Transverse colon (tissue), 4 donors: ENCODE measurements around the gene FANCI. TPM values are rescaled to one million over a fixed set of nuclear protein-coding genes. Genes with fewer than 3 reads are reported as not detected.

Experiments
- DNase-seq: peaks from one replicate; pipeline ENCODE4 v3.0.0-alpha.2; 2019
- H3K27ac ChIP-seq, 4 donors: fragments of 200-600 bp; sonication (generic); 2 replicates each; pipeline ENCODE4 v1.5.1; 2016 to 2018; ENCODE audit warnings: inconsistent platforms in 4 of 4
- H3K27me3 ChIP-seq: fragments of 200-600 bp; sonication (generic); 2 replicates; pipeline ENCODE4 v1.5.1; 2017; ENCODE audit warnings: inconsistent platforms
- H3K36me3 ChIP-seq, 4 donors: fragments of 200-600 bp; sonication (generic); 2 replicates each; pipeline ENCODE4 v1.5.1; 2017 to 2019; ENCODE audit warnings: inconsistent platforms in 4 of 4
- H3K4me1 ChIP-seq, 4 donors: fragments of 200-600 bp; sonication (generic); 2 replicates each; pipeline ENCODE4 v1.5.1; 2017 to 2020; ENCODE audit warnings: inconsistent platforms in 4 of 4
- H3K4me3 ChIP-seq, 4 donors: fragments of 200-600 bp; sonication (generic); 1 replicate in 1 of 4; 2 replicates in 3 of 4; pipeline versions ENCODE4 v1.5.1 to v1.6.1; 2017 to 2019; ENCODE audit warnings: inconsistent platforms in 4 of 4
- H3K9me3 ChIP-seq, 2 donors: fragments of 200-600 bp; sonication (generic); 2 replicates each; pipeline ENCODE4 v1.5.1; 2017 to 2019; ENCODE audit warnings: inconsistent platforms in 2 of 2
- EP300 ChIP-seq: sonication (generic); formaldehyde crosslinking; IDR thresholded peaks from one replicate; pipeline ENCODE4 v1.6.1; 2017; ENCODE audit warnings: antibody characterized with exemption, low read depth
- POLR2A ChIP-seq: fragments of 450-650 bp; IDR thresholded peaks from one replicate; pipeline ENCODE4 v1.6.1; 2016; ENCODE audit warnings: antibody characterized with exemption, mild to moderate bottlenecking, moderate library complexity
- POLR2AphosphoS5 ChIP-seq, 3 donors: sonication (generic); formaldehyde crosslinking; IDR thresholded peaks; one replicate each; pipeline ENCODE4 v1.6.1; 2016; ENCODE audit warnings: antibody characterized with exemption in 3 of 3
- WGBS, 2 donors: methylation state at CpG; one replicate each; pipeline ENCODE4 v1.1.5; 2018; ENCODE audit warnings: low coverage in 1 of 2; 5-methylcytosine and 5-hydroxymethylcytosine counted together
- in situ Hi-C, 4 donors: fragments of 200-750 bp; cut with MboI; loops; one replicate each; pipeline versions ENCODE4 v1.15.0 to v1.15.1; 2017; ENCODE audit warnings: low sequenced_read_pairs in 3 of 4, low pct_ligation_motif_present in 1 of 4, low pct_unique_long_range_greater_than_20kb in 1 of 4
- intact Hi-C: fragments of 100-400 bp; cut with DNase I; formaldehyde crosslinking; loops from one replicate; pipeline ENCODE4 v1.15.1; 2023; ENCODE audit warnings: low total_unique reads
- total RNA-seq, 4 donors: library from RNA; depleted of rRNA; stranded (reverse); fragments of >200 nt; gene quantifications; one replicate each; pipeline ENCODE4 v1.1.0, GENCODE V29; 2016
- TF ChIP-seq, protein P1 (sequence below), 5 experiments: fragments of 200-600 bp in 3 of 5; fragments of 450-650 bp in 2 of 5; sonication (generic) in 3 of 5; IDR thresholded peaks; 1 replicate in 2 of 5; 2 replicates in 3 of 5; pipeline ENCODE4 v1.5.1; 2016 to 2017; ENCODE audit warnings: antibody characterized with exemption in 5 of 5, inconsistent platforms in 3 of 5, mild to moderate bottlenecking in 2 of 5, moderate library complexity in 1 of 5

The FANCI gene
- total RNA-seq, 4 donors from 2014 or later = 3.7 to 10.3 (median 4.5) TPM

DNA sequence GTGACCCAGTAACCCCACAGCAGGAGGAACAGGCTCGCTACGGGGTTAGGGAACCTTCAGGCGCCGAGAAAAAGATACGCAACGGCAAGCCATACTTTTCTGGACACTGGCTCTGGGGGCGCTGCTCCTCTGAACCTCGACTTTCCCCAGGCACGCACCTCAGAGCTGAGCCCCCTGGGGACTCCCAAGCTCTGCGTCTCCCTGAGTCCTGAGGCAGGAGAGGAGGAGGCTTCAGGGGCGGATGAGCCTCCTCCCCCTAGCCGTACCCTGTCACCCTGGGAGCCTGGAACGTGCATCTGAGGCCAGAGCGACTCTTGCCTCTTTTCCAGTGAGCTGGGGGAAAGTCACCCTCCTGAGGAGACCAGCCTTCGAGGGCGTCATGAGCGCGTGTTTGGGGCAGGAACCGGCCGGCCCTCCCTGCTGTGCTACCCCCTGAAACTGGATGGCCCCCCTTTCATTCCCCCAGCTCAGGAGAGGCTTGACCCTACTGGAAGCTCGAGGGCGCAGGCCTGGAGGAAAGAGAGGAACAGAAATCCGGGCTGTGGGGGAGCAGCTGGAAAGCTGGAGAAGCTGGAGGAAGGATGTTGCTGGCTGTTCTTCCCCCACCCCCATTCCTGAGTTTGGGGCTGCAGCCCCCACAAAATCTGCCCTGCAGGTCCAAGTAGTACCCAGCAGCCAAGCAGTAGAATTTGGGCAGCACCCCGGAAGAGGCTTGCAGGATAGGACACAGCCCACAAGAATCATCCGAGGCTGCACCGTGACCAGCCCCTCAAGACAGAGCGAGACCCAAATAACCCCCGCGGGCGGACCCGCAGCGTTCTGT lies 115.9 kb downstream of the FANCI start:
- no peaks in the 10 kb centered on the region for H3K9me3 ChIP-seq
- 16% methylated on average over 32 of the region's 32 CpGs; no CpG with 5 or more reads in 1 of the 2 donors for WGBS, 2 donors
- H3K4me1 ChIP-seq = peaks cover 9 to 23% (median 19%) of the 10 kb centered on the region in 4 donors
- H3K36me3 ChIP-seq = no peaks in the 10 kb centered on the region
- in situ Hi-C loops = loop anchor here in 2 of 4 donors (5.0 to 10.0 kb wide), 2 partner anchors 73 to 75 kb away; no protein-coding TSS in a partner anchor
- no peak overlapping the region for H3K27ac ChIP-seq
- intact Hi-C loops = no loop called here
- peaks cover 95% of the 10 kb centered on the region for H3K27me3 ChIP-seq
- H3K4me3 ChIP-seq = peak overlapping the region in 1 of 4 donors; percentile 52
- DNase-seq = no peak
- TF ChIP-seq POLR2A = no peak
- TF ChIP-seq POLR2AphosphoS5 (IDR thresholded peaks at IDR 0.05) = no peak
- TF ChIP-seq EP300 = no peak
- TF ChIP-seq, protein P1, sequence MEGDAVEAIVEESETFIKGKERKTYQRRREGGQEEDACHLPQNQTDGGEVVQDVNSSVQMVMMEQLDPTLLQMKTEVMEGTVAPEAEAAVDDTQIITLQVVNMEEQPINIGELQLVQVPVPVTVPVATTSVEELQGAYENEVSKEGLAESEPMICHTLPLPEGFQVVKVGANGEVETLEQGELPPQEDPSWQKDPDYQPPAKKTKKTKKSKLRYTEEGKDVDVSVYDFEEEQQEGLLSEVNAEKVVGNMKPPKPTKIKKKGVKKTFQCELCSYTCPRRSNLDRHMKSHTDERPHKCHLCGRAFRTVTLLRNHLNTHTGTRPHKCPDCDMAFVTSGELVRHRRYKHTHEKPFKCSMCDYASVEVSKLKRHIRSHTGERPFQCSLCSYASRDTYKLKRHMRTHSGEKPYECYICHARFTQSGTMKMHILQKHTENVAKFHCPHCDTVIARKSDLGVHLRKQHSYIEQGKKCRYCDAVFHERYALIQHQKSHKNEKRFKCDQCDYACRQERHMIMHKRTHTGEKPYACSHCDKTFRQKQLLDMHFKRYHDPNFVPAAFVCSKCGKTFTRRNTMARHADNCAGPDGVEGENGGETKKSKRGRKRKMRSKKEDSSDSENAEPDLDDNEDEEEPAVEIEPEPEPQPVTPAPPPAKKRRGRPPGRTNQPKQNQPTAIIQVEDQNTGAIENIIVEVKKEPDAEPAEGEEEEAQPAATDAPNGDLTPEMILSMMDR (IDR thresholded peaks at IDR 0.05) = no peak

DNA sequence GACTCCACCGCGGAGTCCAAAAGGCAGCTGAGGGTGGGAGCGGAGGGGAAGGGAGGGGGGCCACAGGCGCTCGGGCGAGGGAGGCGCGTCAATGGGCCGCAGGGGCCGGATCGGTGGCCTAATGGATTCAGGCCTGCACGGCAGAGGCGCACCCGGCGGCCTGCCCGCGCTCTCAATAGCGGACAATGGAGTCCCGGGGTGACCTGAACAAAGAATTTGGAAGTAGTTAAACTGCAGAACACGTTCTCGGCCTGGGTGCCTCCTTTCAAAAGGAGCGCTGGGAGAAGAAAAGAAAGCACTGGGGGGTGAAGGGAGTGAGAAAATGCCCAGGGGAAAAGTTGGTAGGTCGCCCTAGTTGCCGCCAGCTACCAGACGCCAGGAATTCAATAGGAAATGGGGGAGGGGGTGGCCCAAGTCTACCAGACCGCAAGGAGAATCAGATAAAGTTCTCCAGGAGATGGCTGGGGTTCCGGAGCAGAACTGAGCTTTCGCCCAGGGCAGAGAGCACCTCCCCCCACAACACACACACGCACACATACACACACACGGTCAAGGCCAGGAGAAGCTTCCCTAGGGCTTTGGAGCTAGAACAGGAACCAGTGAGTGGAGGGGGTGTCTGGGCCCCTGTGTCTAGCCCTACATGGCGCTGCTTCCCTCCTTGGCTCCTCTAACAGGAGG lies 116.7 kb downstream of the FANCI start:
- Histone ChIP-seq H3K36me3 (no peaks in the 10 kb centered on the region), H3K4me3 (no peak overlapping the region), H3K27me3 (peaks cover 95% of the 10 kb centered on the region), H3K4me1 (peaks cover 9 to 23% (median 19%) of the 10 kb centered on the region in 4 donors), H3K27ac (no peak overlapping the region), H3K9me3 (no peaks in the 10 kb centered on the region)
- in situ Hi-C loops = loop anchor here in 1 of 4 donors (5.0 kb wide), 1 partner anchor 72 kb away; no protein-coding TSS in a partner anchor
- TF ChIP-seq POLR2A (no peak), EP300 (no peak), POLR2AphosphoS5 (IDR thresholded peaks at IDR 0.05) (no peak)
- TF ChIP-seq, protein P1 (IDR thresholded peaks at IDR 0.05) = no peak
- 8 to 17% methylated on average over 10 to 31 of the region's 31 CpGs for WGBS, 2 donors
- intact Hi-C loops = no loop called here
- DNase-seq = no peak

DNA sequence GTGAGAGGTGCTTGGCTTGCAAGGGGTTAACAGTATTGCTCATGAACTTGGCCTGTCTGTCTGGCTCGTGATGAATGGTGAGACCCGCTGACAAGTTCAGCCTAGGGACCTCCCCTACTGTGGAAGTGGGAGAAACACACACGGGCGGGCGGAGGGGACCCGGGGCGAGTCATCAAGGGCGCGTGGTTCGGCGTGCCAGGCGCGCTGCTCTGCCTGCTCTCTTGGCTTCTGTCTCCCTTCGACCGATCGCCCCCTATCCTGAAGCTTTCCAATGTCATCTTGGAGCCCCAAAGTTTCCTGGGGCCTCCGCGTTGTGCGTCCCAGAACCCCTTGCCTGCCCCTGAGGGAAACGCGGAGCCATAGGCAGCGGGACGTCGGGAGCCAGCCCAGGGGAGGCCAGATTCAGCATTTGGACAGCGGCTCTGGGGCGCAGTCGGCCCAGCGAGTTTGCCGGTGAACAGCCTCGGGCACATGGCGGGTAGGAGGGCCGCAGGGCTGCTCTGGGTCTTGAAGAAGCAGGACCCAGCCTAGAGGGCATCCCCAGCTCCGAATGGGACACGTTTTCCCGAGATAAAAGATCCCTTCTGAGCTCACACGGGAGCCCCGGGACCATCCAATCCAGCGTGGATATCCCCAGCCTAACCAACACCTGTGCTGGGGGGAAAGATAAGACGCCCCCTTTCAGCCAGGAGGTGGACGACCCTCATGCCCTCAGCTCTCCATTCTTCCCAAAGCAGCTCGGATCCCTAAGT lies 117.8 kb downstream of the FANCI start:
- H3K4me3 ChIP-seq = no peak overlapping the region
- H3K4me1 ChIP-seq = peaks cover 9 to 23% (median 19%) of the 10 kb centered on the region in 4 donors
- WGBS, 2 donors = 18% methylated on average over 38 of the region's 41 CpGs; no CpG with 5 or more reads in 1 of the 2 donors
- peak; percentile 46 for DNase-seq
- H3K36me3 ChIP-seq = no peaks in the 10 kb centered on the region
- no peaks in the 10 kb centered on the region for H3K9me3 ChIP-seq
- in situ Hi-C loops = loop anchor here in 1 of 4 donors (5.0 kb wide), 1 partner anchor 71 kb away; no protein-coding TSS in a partner anchor
- intact Hi-C loops = no loop called here
- peaks cover 96% of the 10 kb centered on the region for H3K27me3 ChIP-seq
- H3K27ac ChIP-seq = no peak overlapping the region
- TF ChIP-seq POLR2AphosphoS5 (IDR thresholded peaks at IDR 0.05) (no peak), EP300 (no peak), POLR2A (no peak)
- TF ChIP-seq, protein P1 (IDR thresholded peaks at IDR 0.05) = no peak
